Activated naive CD4-positive, alpha-beta T cell treated with anti-CD3 and anti-CD28 coated beads for 36 hours (primary cell): ENCODE measurements around the gene GPR132. TPM values are rescaled to one million over a fixed set of nuclear protein-coding genes. Genes with fewer than 3 reads are reported as not detected.
A peak's percentile ranks its signal among the peaks of the same experiment; 100 is the strongest.
"Not testable (repeated sequence)": the region's sequence is repeated elsewhere in the genome, so short reads cannot be mapped to it uniquely, and the experiment has no call there.

Experiments
- CTCF ChIA-PET: fragments of 350-600 bp; sonication (Branson Sonifier 250); formaldehyde crosslinking; loops from one replicate; lab custom pipeline; 2021; ENCODE audit warnings: antibody characterized with exemption; lab: Charles Lee
- DNase-seq: peaks from one replicate; pipeline ENCODE4 v3.0.0-alpha.2; 2020
- H3K27ac Mint-ChIP-seq: one replicate; pipeline ENCODE4 v1.8.0; 2021; ENCODE audit warnings: mild to moderate bottlenecking, mixed read lengths
- H3K27me3 Mint-ChIP-seq: one replicate; pipeline ENCODE4 v1.8.0; 2021; ENCODE audit warnings: low read depth, mixed read lengths
- H3K36me3 Mint-ChIP-seq: one replicate; pipeline ENCODE4 v1.8.0; 2021; ENCODE audit warnings: low read depth, mixed read lengths
- H3K4me1 Mint-ChIP-seq: one replicate; pipeline ENCODE4 v1.8.0; 2021; ENCODE audit warnings: low read depth, mixed read lengths
- H3K4me3 Mint-ChIP-seq: one replicate; pipeline ENCODE4 v1.8.0; 2021; ENCODE audit warnings: mild to moderate bottlenecking, moderate library complexity, mixed read lengths
- H3K9me3 Mint-ChIP-seq: one replicate; pipeline ENCODE4 v1.8.0; 2021; ENCODE audit warnings: mixed read lengths
- intact Hi-C: fragments of 100-400 bp; cut with micrococcal nuclease; formaldehyde crosslinking; loops from one replicate; pipeline ENCODE4 v1.15.1; 2023
- total RNA-seq, 2 experiments: library from RNA; stranded (reverse); gene quantifications; one replicate each; pipeline ENCODE4 v1.2.3, GENCODE V29; 2021

GPR132 gene
- total RNA-seq, 2 experiments from 2014 or later: 11.3 to 15.3 TPM

DNA sequence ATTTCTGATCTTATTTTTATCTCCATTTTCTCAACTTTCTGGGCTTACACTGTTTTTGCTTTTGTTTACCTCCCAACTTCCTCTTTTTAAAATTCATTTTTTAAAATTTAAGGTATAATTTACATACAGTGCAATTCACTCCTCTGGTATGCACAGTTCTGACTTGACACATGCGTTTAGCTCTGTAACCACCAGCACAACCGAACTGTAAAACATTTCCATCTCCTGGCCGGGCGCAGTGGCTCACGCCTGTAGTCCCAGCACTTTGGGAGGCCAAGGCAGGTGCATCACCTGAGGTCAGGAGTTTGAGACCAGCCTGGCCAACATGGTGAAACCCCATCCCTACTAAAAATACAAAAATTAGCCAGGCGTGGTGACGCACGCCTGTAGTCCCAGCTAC lies 16.2 kb upstream of the GPR132 start:
- CTCF ChIA-PET: interaction anchor here (1.4 to 1.7 kb wide), 3 partner anchors 9 to 35 kb away, joined by 4 to 7 read pairs (median 4); no protein-coding TSS in a partner anchor
- H3K27ac Mint-ChIP-seq, H3K27me3 Mint-ChIP-seq, H3K4me3 Mint-ChIP-seq, H3K36me3 Mint-ChIP-seq, intact Hi-C loops, H3K9me3 Mint-ChIP-seq: not testable (repeated sequence)
- H3K4me1 Mint-ChIP-seq: peaks cover 14% of the 10 kb centered on the region
- DNase-seq: peak; percentile 5

DNA sequence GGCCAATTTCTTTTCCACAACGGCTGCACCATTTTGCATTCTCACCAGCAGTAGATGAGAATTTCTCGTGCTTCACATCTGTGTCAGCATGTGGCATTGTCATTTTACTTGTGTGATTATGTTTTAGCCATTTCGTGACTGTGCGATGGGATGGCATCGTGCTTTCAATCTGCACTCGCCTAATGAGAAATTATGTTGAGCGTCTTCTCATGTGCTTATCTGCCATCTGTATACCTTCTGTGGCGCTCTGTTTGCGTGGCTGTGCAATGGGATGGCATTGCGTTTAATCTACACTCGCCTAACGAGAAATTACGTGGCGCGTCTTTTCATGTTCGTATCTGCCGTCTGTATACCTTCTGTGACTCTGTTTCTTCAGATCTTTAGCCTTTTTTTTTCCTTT lies 14.9 kb upstream of the GPR132 start:
- Mint-ChIP-seq H3K4me1 (peaks cover 23% of the 10 kb centered on the region), H3K27ac (no peak overlapping the region), H3K9me3 (no peaks in the 10 kb centered on the region), H3K27me3 (no peaks in the 10 kb centered on the region), H3K36me3 (no peaks in the 10 kb centered on the region), H3K4me3 (no peak overlapping the region)
- DNase-seq: no peak
- intact Hi-C loops: no loop called here
- CTCF ChIA-PET: interaction anchor here (1.7 kb wide), 1 partner anchor 11 kb away, joined by 4 read pairs; no protein-coding TSS in a partner anchor

DNA sequence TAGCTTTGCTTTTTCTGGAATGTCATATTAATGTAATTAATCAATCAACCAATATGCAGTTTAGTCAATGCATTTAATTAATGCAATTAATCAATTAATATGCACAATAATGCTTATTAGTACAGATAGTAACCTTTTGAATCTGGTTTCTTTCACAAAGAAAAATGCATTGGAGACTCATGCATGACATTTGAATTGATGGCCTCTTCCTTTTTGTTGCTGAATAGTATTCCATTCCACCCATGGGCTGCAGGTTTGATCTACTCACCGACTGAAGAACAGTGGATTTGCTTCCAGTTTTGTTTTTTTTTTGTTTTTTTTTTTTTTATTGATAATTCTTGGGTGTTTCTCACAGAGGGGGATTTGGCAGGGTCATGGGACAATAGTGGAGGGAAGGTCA lies 13.1 kb upstream of the GPR132 start:
- no peak overlapping the region for H3K27ac Mint-ChIP-seq
- CTCF ChIA-PET: no interaction called here
- DNase-seq: no peak
- no peaks in the 10 kb centered on the region for H3K27me3 Mint-ChIP-seq
- H3K36me3 Mint-ChIP-seq: no peaks in the 10 kb centered on the region
- H3K9me3 Mint-ChIP-seq: no peaks in the 10 kb centered on the region
- H3K4me1 Mint-ChIP-seq: peaks cover 23% of the 10 kb centered on the region
- intact Hi-C loops: no loop called here
- no peak overlapping the region for H3K4me3 Mint-ChIP-seq

DNA sequence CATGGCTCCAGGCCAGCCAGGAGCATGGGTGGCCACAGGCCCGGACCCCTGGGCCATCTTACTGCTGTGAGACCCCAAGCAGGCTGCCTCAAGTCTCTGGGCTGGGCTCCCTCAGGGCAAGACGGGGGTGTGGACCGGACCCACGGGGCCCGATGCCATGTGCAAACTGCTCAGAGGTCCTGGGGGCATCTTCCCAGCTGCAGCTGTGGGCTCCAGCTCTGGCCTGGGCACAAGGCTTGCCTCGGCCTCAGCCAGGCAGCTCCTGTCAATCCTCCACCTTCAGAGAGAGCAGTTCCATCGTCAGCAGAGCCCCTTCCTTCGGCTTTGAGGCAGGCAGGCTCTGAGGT lies 12.4 kb upstream of the GPR132 start:
- no peaks in the 10 kb centered on the region for H3K36me3 Mint-ChIP-seq
- H3K4me1 Mint-ChIP-seq: peaks cover 23% of the 10 kb centered on the region
- no peak overlapping the region for H3K4me3 Mint-ChIP-seq
- DNase-seq: no peak
- intact Hi-C loops: no loop called here
- CTCF ChIA-PET: no interaction called here
- no peak overlapping the region for H3K27ac Mint-ChIP-seq
- H3K27me3 Mint-ChIP-seq: no peaks in the 10 kb centered on the region
- H3K9me3 Mint-ChIP-seq: no peaks in the 10 kb centered on the region

DNA sequence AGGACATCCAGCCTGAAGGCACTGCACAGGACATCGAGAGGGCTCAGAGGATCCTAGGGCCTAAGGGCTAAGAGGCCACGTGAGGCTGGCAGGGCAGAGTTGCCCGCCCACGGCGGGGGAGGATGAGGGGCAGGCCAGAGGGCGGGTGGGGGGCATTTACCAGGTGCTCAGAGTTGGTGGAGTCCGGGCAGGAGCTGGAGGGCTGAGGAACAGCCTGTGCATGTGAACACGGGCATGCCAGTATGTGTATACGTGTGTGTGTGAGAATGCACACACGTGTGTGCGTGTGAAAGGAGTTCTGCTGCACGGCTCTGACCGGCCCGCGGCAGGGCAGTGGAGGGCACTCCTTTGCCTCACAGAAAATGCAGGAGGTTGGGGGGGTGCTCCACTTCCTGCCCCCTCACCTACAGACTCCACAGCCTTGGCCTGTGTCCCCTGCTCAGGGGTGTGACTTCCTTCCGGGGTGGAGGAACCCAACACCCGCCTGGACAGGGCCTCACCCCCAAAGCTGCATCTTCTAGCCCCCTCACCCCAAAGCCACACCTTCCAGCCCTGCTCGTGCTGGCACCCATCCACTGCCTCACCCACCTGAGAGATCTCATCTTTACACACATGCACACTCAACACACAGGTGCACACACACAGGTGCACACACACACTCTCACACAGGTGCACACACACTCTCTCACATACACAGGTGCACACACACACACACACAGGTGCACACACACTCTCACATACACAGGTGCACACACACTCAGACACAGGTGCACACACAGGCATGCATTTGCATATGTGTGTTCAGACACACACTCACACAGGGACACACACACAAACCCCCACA lies 11.8 kb upstream of the GPR132 start:
- Mint-ChIP-seq H3K4me3 (no peak overlapping the region), H3K9me3 (no peaks in the 10 kb centered on the region), H3K27ac (peak overlapping the region; percentile 2), H3K4me1 (peaks cover 25% of the 10 kb centered on the region), H3K36me3 (no peaks in the 10 kb centered on the region), H3K27me3 (no peaks in the 10 kb centered on the region)
- CTCF ChIA-PET: interaction anchor here (0.6 to 2.5 kb wide), 4 partner anchors 10 to 55 kb away, joined by 3 to 12 read pairs (median 6); no protein-coding TSS in a partner anchor
- no peak for DNase-seq
- intact Hi-C loops: no loop called here

DNA sequence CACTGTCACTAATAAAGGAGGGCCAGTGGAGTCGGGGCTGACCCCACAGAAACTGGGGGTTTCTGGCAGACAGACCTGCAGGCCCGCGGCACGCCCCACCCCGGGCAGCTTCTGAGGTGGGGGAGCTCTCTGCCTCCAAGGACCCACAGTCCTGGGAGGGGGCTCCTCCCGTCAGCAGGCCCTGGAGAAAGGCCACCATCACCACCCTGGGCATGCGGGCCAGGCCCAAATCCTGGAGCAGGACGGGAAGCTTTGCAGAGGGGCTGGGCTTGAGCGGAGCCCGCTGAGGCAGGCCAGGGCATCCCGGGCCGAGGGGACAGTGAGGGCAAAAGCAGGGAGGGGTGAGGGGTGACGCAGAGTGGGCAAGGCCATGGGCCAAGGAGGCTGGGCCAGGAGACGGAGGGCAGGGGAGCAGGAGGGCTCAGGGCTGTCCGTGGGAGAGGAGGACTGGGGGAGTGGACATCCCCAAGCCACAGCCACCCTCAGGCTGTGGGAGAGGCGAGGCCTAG lies 11.1 kb upstream of the GPR132 start:
- Mint-ChIP-seq H3K9me3 (no peaks in the 10 kb centered on the region), H3K4me3 (no peak overlapping the region), H3K4me1 (peaks cover 28% of the 10 kb centered on the region), H3K27ac (no peak overlapping the region), H3K27me3 (no peaks in the 10 kb centered on the region), H3K36me3 (no peaks in the 10 kb centered on the region)
- DNase-seq: no peak
- intact Hi-C loops: no loop called here
- CTCF ChIA-PET: interaction anchor here (0.6 to 2.5 kb wide), 4 partner anchors 11 to 54 kb away, joined by 3 to 12 read pairs (median 6); no protein-coding TSS in a partner anchor

DNA sequence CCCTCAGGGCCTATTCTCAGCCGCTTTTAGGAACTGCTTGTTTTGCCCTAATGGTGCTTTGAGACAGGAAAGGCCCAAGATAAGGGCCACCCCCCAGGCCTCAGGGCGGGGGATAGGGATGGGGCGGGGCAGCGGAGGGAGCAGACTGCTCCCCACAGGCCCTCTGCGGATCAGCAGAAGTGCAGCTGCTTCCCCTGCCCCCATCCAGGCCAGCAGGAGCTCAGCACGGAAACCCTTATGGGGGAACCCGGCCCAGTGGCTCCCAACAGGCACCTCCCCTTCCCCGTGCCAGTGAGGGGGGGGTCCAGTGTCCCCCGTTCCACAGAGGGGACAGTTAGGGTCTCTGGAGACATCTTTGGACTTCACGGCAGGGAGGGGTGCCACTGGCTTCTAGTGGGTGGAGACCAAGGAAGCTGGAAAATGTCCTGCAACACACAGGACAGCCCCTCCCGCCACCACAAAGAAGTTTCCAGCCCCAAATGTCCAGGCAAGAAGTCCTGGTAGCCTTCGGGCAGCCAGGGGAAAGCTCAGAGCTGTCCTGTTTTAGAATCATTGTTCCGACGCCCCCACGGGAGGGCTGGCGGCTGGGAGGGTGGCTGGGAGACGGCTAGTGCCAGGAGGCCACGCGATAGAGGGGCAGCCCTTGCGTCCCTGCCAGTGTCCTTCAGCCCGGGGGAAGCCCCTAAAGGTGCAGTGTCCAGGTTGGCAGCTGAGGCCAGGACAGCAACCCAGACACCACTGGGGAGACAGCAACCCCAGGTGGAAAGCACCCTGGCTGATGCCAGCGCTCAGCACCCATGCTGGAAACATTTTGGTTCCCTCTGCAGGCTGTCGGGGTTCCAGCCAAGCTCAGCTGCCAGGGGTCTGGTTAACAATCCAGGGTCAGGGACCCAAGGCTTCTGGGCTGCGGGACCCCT lies 10.4 kb upstream of the GPR132 start:
- DNase-seq: peak; percentile 79
- Mint-ChIP-seq H3K27me3 (no peaks in the 10 kb centered on the region), H3K4me3 (no peak overlapping the region), H3K27ac (peak overlapping the region; percentile 30), H3K4me1 (peaks cover 32% of the 10 kb centered on the region), H3K9me3 (no peaks in the 10 kb centered on the region), H3K36me3 (no peaks in the 10 kb centered on the region)
- CTCF ChIA-PET: interaction anchor here (0.6 to 5.6 kb wide), 7 partner anchors 9 to 54 kb away, joined by 3 to 23 read pairs (median 4); partner anchors contain the start of gene GPR132
- intact Hi-C loops: no loop called here

DNA sequence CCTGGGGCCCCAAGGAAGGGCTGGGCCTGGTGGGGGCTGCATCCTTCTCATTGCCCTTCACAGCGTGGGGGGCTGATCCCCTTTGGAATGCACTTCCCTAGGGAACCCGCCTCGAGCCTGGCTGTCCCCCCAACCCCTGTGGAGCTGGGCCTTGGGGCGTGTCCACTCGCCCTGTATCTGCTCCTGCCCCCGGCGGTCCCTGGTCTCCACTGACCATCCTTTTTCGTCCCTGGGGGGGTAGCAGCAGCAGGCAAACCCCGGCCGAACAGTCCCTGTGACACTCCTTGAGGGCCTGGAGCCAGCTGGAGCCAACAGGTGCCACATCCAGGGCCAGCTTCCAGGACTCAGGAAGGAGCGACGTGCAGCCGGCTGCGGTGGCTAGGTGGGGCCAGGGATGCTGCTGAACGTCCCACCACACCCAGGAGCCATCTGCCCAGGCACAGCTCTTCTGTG lies 9.4 kb upstream of the GPR132 start:
- H3K9me3 Mint-ChIP-seq: no peaks in the 10 kb centered on the region
- no peaks in the 10 kb centered on the region for H3K36me3 Mint-ChIP-seq
- DNase-seq: peak; percentile 4
- peaks cover 42% of the 10 kb centered on the region for H3K4me1 Mint-ChIP-seq
- no peak overlapping the region for H3K4me3 Mint-ChIP-seq
- no peaks in the 10 kb centered on the region for H3K27me3 Mint-ChIP-seq
- intact Hi-C loops: loop anchor here (5.0 kb wide), 1 partner anchor 938 kb away; no protein-coding TSS in a partner anchor
- H3K27ac Mint-ChIP-seq: no peak overlapping the region
- CTCF ChIA-PET: interaction anchor here (1.7 to 5.6 kb wide), 4 partner anchors 9 to 16 kb away, joined by 4 to 23 read pairs (median 11); partner anchors contain the start of gene GPR132

DNA sequence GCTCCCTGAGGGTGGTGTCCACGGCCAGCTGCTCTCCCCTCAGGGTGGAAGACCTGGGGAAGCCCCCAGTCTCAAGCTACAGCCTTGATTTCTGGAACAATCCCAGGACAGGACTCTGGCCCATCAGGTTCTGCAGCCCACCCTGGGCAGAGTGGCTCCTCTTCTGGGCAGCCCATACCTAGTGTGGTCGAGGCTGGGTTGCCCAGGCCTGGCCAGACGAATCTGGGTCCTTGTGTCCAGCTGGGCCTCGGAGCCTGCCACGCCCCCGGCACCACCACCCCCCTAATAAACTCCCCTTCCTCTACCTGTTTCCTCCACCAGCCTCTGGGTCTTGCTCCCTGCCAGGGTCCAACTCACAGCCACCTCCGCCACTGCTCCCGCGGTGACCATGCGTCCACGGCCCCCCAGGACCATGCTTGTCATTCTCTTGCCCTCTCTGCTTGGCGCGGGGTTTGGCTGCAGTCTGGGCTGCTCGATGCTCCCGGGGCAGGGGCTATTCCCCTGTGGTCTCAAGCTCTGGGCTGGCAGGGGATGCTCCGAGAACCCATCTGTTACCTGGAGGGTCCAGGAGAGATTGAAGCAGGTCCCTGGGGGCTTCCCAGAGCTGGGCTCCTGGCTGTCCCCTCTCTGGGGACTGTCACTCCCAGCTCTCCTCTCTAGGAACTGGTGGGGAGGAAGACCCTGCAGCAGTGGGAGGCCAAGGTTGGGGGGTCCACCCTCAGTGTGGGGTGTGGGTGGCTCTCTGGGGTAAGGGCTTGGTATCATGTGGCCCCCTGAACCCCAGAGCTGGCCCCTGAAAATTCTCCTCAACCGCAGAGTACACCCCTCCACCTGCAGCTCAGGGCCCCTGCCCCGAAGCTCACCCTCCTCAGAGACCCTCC lies 8.7 kb upstream of the GPR132 start:
- Mint-ChIP-seq H3K27ac (no peak overlapping the region), H3K4me1 (peaks cover 48% of the 10 kb centered on the region), H3K27me3 (no peaks in the 10 kb centered on the region), H3K36me3 (no peaks in the 10 kb centered on the region), H3K9me3 (no peaks in the 10 kb centered on the region), H3K4me3 (no peak overlapping the region)
- CTCF ChIA-PET: interaction anchor here (0.6 to 5.6 kb wide), 4 partner anchors 8 to 205 kb away, joined by 4 to 23 read pairs (median 7); partner anchors contain the start of gene GPR132
- intact Hi-C loops: loop anchor here (5.0 kb wide), 1 partner anchor 938 kb away; no protein-coding TSS in a partner anchor
- no peak for DNase-seq

DNA sequence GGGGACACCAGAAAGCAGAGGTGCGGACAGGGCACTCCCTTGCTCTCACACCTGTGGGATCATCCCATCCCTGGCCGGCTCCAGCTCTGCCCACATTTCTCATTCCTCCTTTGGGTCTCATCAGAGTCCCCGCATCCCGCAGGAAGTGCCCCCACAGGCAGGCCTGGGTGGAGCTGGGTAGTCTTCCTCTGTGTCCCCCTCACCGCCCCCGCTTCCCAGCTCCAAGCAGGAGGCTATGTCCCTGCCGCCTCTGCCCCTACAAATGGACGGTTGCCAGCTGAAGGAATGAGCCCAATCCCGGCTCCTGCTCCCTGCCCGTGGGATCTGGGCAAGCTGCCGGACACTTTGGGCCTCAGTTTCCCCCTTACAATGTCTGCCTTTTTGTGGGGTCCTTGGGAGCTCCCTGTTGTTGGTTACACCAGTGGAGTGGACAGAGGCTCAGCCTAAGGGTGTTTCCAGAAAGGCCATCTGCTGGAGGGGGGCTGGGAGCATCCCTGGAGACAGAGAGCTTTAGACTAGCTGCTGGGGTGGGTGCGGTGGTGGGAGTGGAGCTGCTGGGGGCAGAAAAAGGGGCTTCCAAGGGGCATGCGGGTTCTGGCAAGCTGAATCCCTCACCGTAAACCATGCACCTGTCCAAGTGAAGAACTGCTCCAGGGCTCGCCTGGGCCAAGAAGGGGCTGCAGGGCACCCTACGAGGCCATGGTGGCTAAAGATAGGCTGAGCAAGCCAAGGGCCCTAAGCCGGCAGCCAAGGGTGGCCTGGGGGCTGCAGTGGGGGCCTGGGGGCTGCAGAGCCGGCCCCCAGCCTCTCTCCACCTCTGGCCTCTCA lies 7.9 kb upstream of the GPR132 start:
- CTCF ChIA-PET: interaction anchor here (0.6 to 5.6 kb wide), 5 partner anchors 10 to 109 kb away, joined by 3 to 23 read pairs (median 8); no protein-coding TSS in a partner anchor
- Mint-ChIP-seq H3K4me1 (peaks cover 53% of the 10 kb centered on the region), H3K27me3 (no peaks in the 10 kb centered on the region), H3K27ac (no peak overlapping the region), H3K4me3 (no peak overlapping the region), H3K36me3 (no peaks in the 10 kb centered on the region), H3K9me3 (no peaks in the 10 kb centered on the region)
- DNase-seq: no peak
- intact Hi-C loops: loop anchor here (5.0 kb wide), 1 partner anchor 939 kb away; no protein-coding TSS in a partner anchor
